ENCODE measurements around the gene LFNG.

Gene LFNG

DNA sequence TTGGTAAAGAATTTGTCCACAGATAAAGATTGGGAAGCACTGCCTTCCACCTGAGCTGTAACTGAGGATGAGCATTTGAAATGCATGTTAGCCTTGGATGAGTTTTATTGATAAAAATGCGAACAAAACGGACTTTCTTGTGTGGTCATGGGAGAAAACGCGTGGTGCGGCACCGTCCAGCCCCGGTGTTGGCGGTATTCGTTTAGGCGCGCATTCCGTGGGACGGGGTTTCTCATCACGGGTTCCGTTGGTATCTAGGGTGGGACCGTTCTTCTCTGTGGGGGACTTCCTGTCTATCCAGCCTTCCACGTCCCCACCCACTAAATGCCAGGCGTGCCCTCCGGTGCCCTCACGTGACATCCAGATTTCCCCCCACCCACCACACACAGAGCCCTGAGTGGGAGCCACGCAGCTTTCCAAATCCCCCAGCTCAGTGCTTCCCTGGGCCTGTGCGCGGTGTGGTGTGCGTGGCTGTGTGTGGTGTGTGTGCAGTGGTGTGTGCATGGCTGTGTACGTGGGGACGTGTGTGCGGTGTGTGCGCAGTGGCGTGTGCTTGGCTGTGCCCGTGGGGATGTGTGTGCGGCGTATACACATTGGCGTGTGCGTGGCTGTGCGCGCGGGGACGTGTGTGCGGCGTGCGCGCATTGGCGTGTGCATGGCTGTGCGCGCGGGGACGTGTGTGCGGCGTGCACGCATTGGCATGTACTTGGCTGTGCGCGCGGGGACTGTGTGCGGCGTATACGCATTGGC lies 57.3 kb downstream of the LFNG start:
- ATAC-seq (ENCODE audit: low read depth), result no peak
- no peak overlapping the region for H3K27ac ChIP-seq (ENCODE audit: poor library complexity, severe bottlenecking)
- no peaks in the 10 kb centered on the region for H3K27me3 ChIP-seq (ENCODE audit: insufficient read depth, poor library complexity, severe bottlenecking)
- TF ChIP-seq, protein P1, sequence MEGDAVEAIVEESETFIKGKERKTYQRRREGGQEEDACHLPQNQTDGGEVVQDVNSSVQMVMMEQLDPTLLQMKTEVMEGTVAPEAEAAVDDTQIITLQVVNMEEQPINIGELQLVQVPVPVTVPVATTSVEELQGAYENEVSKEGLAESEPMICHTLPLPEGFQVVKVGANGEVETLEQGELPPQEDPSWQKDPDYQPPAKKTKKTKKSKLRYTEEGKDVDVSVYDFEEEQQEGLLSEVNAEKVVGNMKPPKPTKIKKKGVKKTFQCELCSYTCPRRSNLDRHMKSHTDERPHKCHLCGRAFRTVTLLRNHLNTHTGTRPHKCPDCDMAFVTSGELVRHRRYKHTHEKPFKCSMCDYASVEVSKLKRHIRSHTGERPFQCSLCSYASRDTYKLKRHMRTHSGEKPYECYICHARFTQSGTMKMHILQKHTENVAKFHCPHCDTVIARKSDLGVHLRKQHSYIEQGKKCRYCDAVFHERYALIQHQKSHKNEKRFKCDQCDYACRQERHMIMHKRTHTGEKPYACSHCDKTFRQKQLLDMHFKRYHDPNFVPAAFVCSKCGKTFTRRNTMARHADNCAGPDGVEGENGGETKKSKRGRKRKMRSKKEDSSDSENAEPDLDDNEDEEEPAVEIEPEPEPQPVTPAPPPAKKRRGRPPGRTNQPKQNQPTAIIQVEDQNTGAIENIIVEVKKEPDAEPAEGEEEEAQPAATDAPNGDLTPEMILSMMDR (IDR thresholded peaks at IDR 0.05; ENCODE audit: poor library complexity, severe bottlenecking), result no peak
- H3K4me1 ChIP-seq (ENCODE audit: insufficient read depth, poor library complexity, severe bottlenecking), result peaks cover 5% of the 10 kb centered on the region
- no peaks in the 10 kb centered on the region for H3K9me3 ChIP-seq (ENCODE audit: severe bottlenecking)
- H3K4me3 ChIP-seq (ENCODE audit: severe bottlenecking), result no peak overlapping the region
- DNase-seq (ENCODE audit: low spot score), result no peak
- peaks cover 13% of the 10 kb centered on the region for H3K36me3 ChIP-seq (ENCODE audit: low read depth)

Data from RWPE2 (cell line).